Activated T-cell treated with anti-CD3 and anti-CD28 coated beads, Interleukin-2, amount 50 U/mL, for 48 hours (primary cell): ENCODE measurements around the gene FHIP1B.

Source experiments
- DNase-seq, 2 experiments: peaks; one replicate each; pipeline ENCODE4 v3.0.0-alpha.2; 2020

FHIP1B gene

DNA sequence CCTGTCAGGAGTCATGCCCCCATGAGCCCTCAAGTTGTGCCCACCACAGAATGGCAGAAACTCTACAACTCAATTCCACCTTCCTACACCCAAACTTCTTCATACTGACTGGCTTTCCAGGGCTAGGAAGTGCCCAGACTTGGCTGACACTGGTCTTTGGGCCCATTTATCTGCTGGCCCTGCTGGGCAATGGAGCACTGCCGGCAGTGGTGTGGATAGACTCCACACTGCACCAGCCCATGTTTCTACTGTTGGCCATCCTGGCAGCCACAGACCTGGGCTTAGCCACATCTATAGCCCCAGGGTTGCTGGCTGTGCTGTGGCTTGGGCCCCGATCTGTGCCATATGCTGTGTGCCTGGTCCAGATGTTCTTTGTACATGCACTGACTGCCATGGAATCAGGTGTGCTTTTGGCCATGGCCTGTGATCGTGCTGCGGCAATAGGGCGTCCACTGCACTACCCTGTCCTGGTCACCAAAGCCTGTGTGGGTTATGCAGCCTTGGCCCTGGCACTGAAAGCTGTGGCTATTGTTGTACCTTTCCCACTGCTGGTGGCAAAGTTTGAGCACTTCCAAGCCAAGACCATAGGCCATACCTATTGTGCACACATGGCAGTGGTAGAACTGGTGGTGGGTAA is 35.1 kb downstream of the FHIP1B start, which contains the start of gene OR52W1:
TSS of gene OR52W1 (plus strand) at position 51 of the 637 bp plus-strand sequence. CDS start at position 51, 0 bp downstream.
- no peak for DNase-seq

DNA sequence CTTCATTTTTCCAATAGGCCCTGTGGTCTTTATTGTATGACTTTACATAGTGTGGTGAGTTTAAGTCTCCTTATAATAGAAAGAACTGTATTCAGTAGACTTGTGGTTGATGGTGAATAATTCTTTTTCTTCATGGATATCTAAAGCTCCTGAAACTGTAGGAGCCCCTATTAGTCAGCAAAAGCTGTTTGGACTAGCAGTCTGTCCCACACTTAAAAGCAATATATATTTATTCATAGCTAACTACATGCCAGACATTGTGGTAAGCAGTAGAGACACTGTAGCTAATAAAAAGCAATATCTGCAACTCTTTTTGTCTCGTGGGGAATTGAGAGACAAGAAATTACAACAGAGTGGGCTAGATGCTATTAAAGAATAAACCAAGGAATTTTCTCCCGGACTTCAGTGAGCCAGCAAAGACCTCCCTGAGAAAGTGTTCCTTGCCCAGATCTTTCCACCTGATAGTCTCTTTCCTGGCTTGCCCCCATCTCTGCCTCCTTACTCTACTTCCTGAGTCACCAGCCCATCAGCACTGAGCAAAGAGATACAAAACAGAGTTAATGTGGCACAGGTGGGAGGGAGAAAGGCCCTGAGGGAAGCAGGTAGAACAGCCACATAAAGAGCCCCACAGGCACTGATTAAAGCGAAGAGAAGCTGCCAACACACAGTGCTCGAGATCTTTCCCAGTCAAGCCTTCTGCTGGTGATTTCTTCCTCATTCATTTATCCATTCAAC is 36.8 kb downstream of the FHIP1B start:
- no peak for DNase-seq

DNA sequence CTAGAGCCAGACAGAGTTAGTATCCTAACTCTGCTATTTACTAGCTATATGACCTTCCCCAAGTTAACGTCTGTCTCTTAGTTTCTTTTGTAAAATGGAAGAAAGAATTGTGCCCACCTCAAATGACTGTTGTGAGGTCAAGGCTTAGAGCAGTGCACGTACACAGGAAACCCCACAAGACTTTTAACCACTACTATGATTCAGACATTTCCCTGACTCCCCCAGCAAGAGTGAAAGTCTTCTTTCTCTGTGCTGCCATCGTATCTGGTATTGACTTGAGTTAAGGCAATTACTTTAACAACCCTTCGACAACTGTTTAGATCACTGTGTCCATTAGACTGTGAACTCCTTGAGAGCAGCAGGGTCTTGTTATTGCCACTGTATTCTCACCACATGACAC is 38.0 kb downstream of the FHIP1B start:
- DNase-seq, result no peak

DNA sequence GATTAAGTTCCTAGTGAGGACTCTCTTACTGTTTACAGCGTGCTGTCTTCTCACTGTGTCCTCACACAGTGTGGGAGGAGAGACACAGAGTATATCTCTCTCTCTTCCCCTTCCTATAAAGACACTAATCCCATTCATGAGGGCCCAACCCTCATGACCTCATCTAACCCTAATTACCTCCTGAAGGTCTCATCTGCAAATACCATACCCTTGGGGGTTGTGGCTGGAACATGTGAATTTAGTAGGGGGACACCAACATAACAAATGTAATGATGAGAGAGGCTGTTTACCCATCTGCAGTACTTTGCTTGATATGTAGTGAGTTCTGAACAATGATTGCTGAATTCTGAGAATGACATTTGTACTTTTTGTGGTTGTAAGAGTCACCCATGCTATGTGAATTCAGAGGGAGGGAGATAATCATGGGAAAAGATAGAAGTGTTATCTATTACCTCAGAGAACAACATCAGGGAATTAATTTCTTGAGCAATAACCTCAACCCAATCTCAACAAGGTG is 40.3 kb downstream of the FHIP1B start:
- DNase-seq, result no peak

DNA sequence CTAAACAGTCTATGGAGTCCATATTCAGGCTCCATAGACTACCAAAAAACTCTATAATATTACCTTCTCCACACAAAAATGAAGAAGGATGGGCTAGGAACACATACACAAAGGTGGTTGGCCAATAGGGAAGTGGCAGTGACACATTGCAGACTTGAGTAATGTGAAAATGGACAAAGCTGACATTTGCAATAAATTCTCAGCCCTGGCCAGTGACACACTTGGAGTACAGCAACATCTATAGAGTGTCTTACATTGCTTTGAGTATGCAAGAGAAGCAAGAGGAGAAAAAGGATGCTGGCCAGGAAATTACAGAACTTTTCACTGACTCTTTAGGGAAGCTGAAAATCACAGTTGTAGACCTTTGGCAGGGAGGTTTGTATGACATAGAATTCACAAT is 42.7 kb downstream of the FHIP1B start:
- DNase-seq, result no peak

DNA sequence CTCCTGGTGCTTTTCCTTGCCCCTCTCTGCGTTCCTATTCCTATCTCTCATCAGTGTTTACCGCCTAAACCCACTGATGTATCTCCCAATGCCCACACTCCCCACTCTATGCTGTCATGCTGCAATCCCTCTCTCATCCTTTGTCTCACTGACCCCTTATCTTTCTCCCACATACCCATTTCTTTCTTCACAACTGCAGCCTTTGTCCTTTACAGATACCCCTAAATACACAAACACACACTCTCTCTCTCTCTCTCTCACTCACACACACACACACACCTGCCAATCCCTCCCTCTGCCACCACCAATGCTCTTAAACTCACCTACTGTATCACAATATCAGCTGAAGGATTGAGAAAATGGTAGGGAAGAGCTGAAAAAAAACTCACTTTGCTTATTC is 59.0 kb downstream of the FHIP1B start:
- no peak for DNase-seq

DNA sequence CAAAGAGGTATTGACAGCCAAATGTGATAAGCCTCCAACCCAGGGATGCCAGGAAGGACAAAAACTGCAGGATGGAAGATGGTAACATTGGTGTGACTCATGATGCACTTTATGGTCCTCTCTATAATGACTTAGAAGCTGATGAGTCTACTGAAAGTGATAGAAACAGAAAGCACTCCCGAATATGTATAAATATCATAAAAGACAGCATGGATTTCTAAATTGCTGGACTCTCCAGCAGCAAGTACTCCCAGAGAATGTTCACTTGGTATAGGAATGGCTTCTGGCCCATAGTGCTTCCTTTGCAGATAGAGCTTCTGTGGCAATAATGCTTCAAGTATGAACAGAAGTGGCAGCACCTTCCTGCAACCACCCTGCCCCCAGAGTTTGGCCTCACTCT is 64.2 kb downstream of the FHIP1B start, which contains the start of gene OR52B2:
TSS of gene OR52B2 (minus strand) at position 101 of the 400 bp plus-strand sequence. CDS start at position 101, 0 bp downstream.
- no peak for DNase-seq
